ENCODE data around the gene OST4.
A peak's percentile ranks its signal among the peaks of the same experiment; 100 is the strongest.

Gene OST4

GRCh38 chr2:27078267-27079194 is 7.1 kb upstream of the OST4 start, which contains the start of gene EMILIN1:
TSS of gene EMILIN1 (plus strand) at chr2:27078615. CDS start at chr2:27079066, 451 bp downstream.
- peak in 1 of 2 donors; percentile 7 for DNase-seq

- DNase-seq, result no peak
Measured at GRCh38 chr2:27077231-27077630, 5.8 kb upstream of the OST4 start.

GRCh38 chr2:27076323-27076722 is 4.9 kb upstream of the OST4 start:
- peak in 1 of 2 donors; percentile 50 for DNase-seq

- peak in 1 of 2 donors; percentile 40 for DNase-seq
Measured at GRCh38 chr2:27075566-27075871, 4.1 kb upstream of the OST4 start.

- DNase-seq, result peak; percentile 59 to 73
Measured at GRCh38 chr2:27074738-27075565, 3.5 kb upstream of the OST4 start.

- DNase-seq, result no peak
Measured at GRCh38 chr2:27073782-27074181, 2.3 kb upstream of the OST4 start.

- DNase-seq, result no peak
Measured at GRCh38 chr2:27072920-27073319, 1.5 kb upstream of the OST4 start.

- DNase-seq, result no peak
Measured at GRCh38 chr2:27071990-27072830, 756 bp upstream of the OST4 start.

- no peak for DNase-seq
Measured at GRCh38 chr2:27070653-27071276, 689 bp downstream of the OST4 start.

GRCh38 chr2:27069961-27070618 is 1.4 kb downstream of the OST4 start:
- no peak for DNase-seq

- DNase-seq, result no peak
Measured at GRCh38 chr2:27069436-27069835, 2.0 kb downstream of the OST4 start.

- DNase-seq, result no peak
Measured at GRCh38 chr2:27067385-27067784, 4.1 kb downstream of the OST4 start.

- DNase-seq, result no peak
Measured at GRCh38 chr2:27065128-27065527, 6.3 kb downstream of the OST4 start.

- no peak for DNase-seq
Measured at GRCh38 chr2:27060323-27060722, 11.1 kb downstream of the OST4 start.

- DNase-seq, result no peak
Measured at GRCh38 chr2:27059141-27059820, 12.2 kb downstream of the OST4 start.

GRCh38 chr2:27058210-27058609 is 13.2 kb downstream of the OST4 start:
- no peak for DNase-seq

- DNase-seq, result no peak
Measured at GRCh38 chr2:27057184-27057583, 14.3 kb downstream of the OST4 start.

GRCh38 chr2:27054721-27055120 is 16.7 kb downstream of the OST4 start:
- DNase-seq, result no peak

- no peak for DNase-seq
Measured at GRCh38 chr2:27053776-27054175, 17.7 kb downstream of the OST4 start.

- DNase-seq, result no peak
Measured at GRCh38 chr2:27053321-27053720, 18.1 kb downstream of the OST4 start.
